Kidney glomerular epithelial cell (primary cell): ENCODE results near the gene MYO5B.

Experiments
- DNase-seq: peaks from one replicate; lab custom pipeline; 2025; lab: John Stamatoyannopoulos, UW

Gene MYO5B

GRCh38 chr18:50069422-50069821 lies 125.5 kb downstream of the MYO5B start:
- DNase-seq: no peak

- no peak for DNase-seq
These were observed 129.4 kb downstream of the MYO5B start for GRCh38 chr18:50065527-50065926.

GRCh38 chr18:50065039-50065438 lies 129.9 kb downstream of the MYO5B start:
- no peak for DNase-seq

- no peak for DNase-seq
These were observed 132.9 kb downstream of the MYO5B start for GRCh38 chr18:50061876-50062517.

GRCh38 chr18:50060822-50061221 lies 134.1 kb downstream of the MYO5B start:
- no peak for DNase-seq

GRCh38 chr18:50058731-50059130 lies 136.2 kb downstream of the MYO5B start:
- no peak for DNase-seq

- no peak for DNase-seq
These were observed 137.9 kb downstream of the MYO5B start for GRCh38 chr18:50057009-50057408.

- no peak for DNase-seq
These were observed 138.8 kb downstream of the MYO5B start for GRCh38 chr18:50056185-50056584.

- no peak for DNase-seq
These were observed 139.5 kb downstream of the MYO5B start for GRCh38 chr18:50055488-50055887.

- DNase-seq: no peak
These were observed 141.8 kb downstream of the MYO5B start for GRCh38 chr18:50053111-50053510.

- DNase-seq: no peak
These were observed 143.7 kb downstream of the MYO5B start for GRCh38 chr18:50051288-50051687.

GRCh38 chr18:50045126-50045525 lies 149.8 kb downstream of the MYO5B start:
- DNase-seq: no peak

GRCh38 chr18:50044402-50044801 lies 150.5 kb downstream of the MYO5B start:
- no peak for DNase-seq

GRCh38 chr18:50042611-50043010 lies 152.3 kb downstream of the MYO5B start:
- no peak for DNase-seq

GRCh38 chr18:50039746-50040145 lies 155.2 kb downstream of the MYO5B start:
- DNase-seq: no peak

GRCh38 chr18:50038448-50038847 lies 156.5 kb downstream of the MYO5B start:
- DNase-seq: no peak

- no peak for DNase-seq
These were observed 160.9 kb downstream of the MYO5B start for GRCh38 chr18:50034029-50034428.

- no peak for DNase-seq
These were observed 161.9 kb downstream of the MYO5B start for GRCh38 chr18:50033004-50033403.

GRCh38 chr18:50030146-50030545 lies 164.8 kb downstream of the MYO5B start:
- DNase-seq: no peak

GRCh38 chr18:50027996-50028395 lies 167.0 kb downstream of the MYO5B start:
- DNase-seq: no peak

GRCh38 chr18:50024466-50024865 lies 170.5 kb downstream of the MYO5B start:
- no peak for DNase-seq

- DNase-seq: no peak
These were observed 172.0 kb downstream of the MYO5B start for GRCh38 chr18:50022985-50023384.

- no peak for DNase-seq
These were observed 180.3 kb downstream of the MYO5B start for GRCh38 chr18:50014606-50015005.

GRCh38 chr18:50013363-50014138 lies 181.4 kb downstream of the MYO5B start:
- no peak for DNase-seq
